HEK293 (cell line): ENCODE results near the gene RASD2.

Source experiments
- CTCF ChIP-seq: fragments of 450-650 bp; formaldehyde crosslinking; IDR thresholded peaks from 2 replicates; pipeline ENCODE4 v1.5.1; 2016; ENCODE audit warnings: missing biosample characterization, missing genetic modification characterization
- KLF17 ChIP-seq: fragments of 450-650 bp; formaldehyde crosslinking; IDR thresholded peaks from 2 replicates; pipeline ENCODE4 v1.5.1; 2016; ENCODE audit warnings: missing biosample characterization, missing genetic modification characterization
- ZBTB7A ChIP-seq: fragments of 450-650 bp; formaldehyde crosslinking; IDR thresholded peaks from 2 replicates; pipeline ENCODE4 v1.5.1; 2016; ENCODE audit warnings: low read depth, missing biosample characterization, missing genetic modification characterization
- ZNF221 ChIP-seq: fragments of 450-650 bp; formaldehyde crosslinking; IDR thresholded peaks from 2 replicates; pipeline ENCODE4 v1.5.1; 2017; ENCODE audit warnings: missing biosample characterization, missing genetic modification characterization, borderline replicate concordance
- ZNF239 ChIP-seq: fragments of 450-650 bp; formaldehyde crosslinking; IDR thresholded peaks from 2 replicates; pipeline ENCODE4 v1.5.1; 2016; ENCODE audit warnings: missing biosample characterization, missing genetic modification characterization
- ZNF248 ChIP-seq: fragments of 450-650 bp; formaldehyde crosslinking; IDR thresholded peaks from 2 replicates; pipeline ENCODE4 v1.5.1; 2017; ENCODE audit warnings: missing biosample characterization, missing genetic modification characterization
- ZNF280D ChIP-seq: fragments of 450-650 bp; formaldehyde crosslinking; IDR thresholded peaks from 2 replicates; pipeline ENCODE4 v1.5.1; 2016; ENCODE audit warnings: missing biosample characterization, missing genetic modification characterization
- ZNF510 ChIP-seq: fragments of 450-650 bp; formaldehyde crosslinking; IDR thresholded peaks from 2 replicates; pipeline ENCODE4 v1.5.1; 2018; ENCODE audit warnings: mild to moderate bottlenecking, missing genetic modification characterization, missing biosample characterization; ENCODE audit not compliant: insufficient replicate concordance
- ZNF596 ChIP-seq: fragments of 450-650 bp; IDR thresholded peaks from 2 replicates; pipeline ENCODE4 v1.5.0; 2018; ENCODE audit warnings: missing biosample characterization, mild to moderate bottlenecking, missing genetic modification characterization, moderate library complexity
- ZSCAN30 ChIP-seq: fragments of 450-650 bp; IDR thresholded peaks from 2 replicates; pipeline ENCODE4 v1.5.1; 2018; ENCODE audit warnings: missing biosample characterization, mild to moderate bottlenecking, missing genetic modification characterization, moderate library complexity
- ZXDB ChIP-seq: fragments of 450-650 bp; formaldehyde crosslinking; IDR thresholded peaks from 2 replicates; pipeline ENCODE4 v1.5.1; 2016; ENCODE audit warnings: missing biosample characterization, missing genetic modification characterization

- no peak for TF ChIP-seq ZBTB7A (tag by site-specific recombination)
- no peak for TF ChIP-seq KLF17 (tag by site-specific recombination)
- TF ChIP-seq CTCF, result no peak
- no peak for TF ChIP-seq ZNF596 (tag by site-specific recombination)
- no peak for TF ChIP-seq ZNF248 (tag by site-specific recombination)
- no peak for TF ChIP-seq ZSCAN30 (tag by site-specific recombination)
- no peak for TF ChIP-seq ZNF280D (tag by site-specific recombination)
- no peak for TF ChIP-seq ZNF510 (tag by site-specific recombination)
- TF ChIP-seq ZNF239 (tag by site-specific recombination), result no peak
- TF ChIP-seq ZXDB (tag by site-specific recombination), result no peak
- TF ChIP-seq ZNF221, result no peak
Observed at GRCh38 chr22:35519306-35520000, 21.2 kb upstream of the RASD2 start.
